ENCODE results near the gene BTBD16.

- TF ChIP-seq CTCF (conservative IDR thresholded peaks at IDR 0.05; ENCODE audit: low read depth, low read length) (no peak), POLR2A (IDR thresholded peaks at IDR 0.05; ENCODE audit: low read depth, low read length) (no peak), MXI1 (IDR thresholded peaks at IDR 0.05; ENCODE audit: borderline replicate concordance, low read depth, low read length) (no peak), BHLHE40 (IDR thresholded peaks at IDR 0.05; ENCODE audit: low read depth, low read length) (no peak), MAFK (IDR thresholded peaks at IDR 0.05; ENCODE audit: low read depth, low read length) (no peak)
- TF ChIP-seq, protein P1, sequence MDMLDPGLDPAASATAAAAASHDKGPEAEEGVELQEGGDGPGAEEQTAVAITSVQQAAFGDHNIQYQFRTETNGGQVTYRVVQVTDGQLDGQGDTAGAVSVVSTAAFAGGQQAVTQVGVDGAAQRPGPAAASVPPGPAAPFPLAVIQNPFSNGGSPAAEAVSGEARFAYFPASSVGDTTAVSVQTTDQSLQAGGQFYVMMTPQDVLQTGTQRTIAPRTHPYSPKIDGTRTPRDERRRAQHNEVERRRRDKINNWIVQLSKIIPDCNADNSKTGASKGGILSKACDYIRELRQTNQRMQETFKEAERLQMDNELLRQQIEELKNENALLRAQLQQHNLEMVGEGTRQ (IDR thresholded peaks at IDR 0.05; ENCODE audit: low read depth, low read length): no peak
These were observed 18.3 kb upstream of the BTBD16 start for GRCh38 chr10:122252805-122253204.

Measured in IMR-90 (cell line).